Panc1 (cell line): ENCODE data around the gene SEL1L3. TPM values are rescaled to one million over a fixed set of nuclear protein-coding genes. Genes with fewer than 3 reads are reported as not detected.

Experiments used
- ATAC-seq: fragments of 200-7000 bp; cut with Tn5 transposase; 2 replicates; pipeline ENCODE4 v1.9.1; 2020; ENCODE audit warnings: mild to moderate bottlenecking, moderate library complexity
- BruUV-seq: library from RNA; stranded (reverse); fragments of 400-500 nt; replicated peaks from 2 replicates; lab custom pipeline; 2021; lab: Mats Ljungman, UMichigan
- CTCF ChIA-PET: fragments of 300-600 bp; sonication (Branson Sonifier 250); formaldehyde crosslinking; loops from one replicate; lab custom pipeline; 2022; ENCODE audit warnings: antibody characterized with exemption; lab: Charles Lee
- POLR2A ChIA-PET: fragments of 300-600 bp; sonication (Branson Sonifier 250); formaldehyde crosslinking; loops from one replicate; lab custom pipeline; 2022; ENCODE audit warnings: antibody characterized with exemption; lab: Charles Lee
- DNase-seq: peaks from one replicate; pipeline ENCODE4 v3.0.0-alpha.2; 2010; ENCODE audit warnings: low read depth, low spot score
- H3K27ac ChIP-seq: 2 replicates; pipeline ENCODE4 v1.5.1; 2011; ENCODE audit warnings: mild to moderate bottlenecking, low read length, inconsistent platforms
- H3K27me3 ChIP-seq: fragments of 200-500 bp; sonication (Bioruptor generic); 2 replicates; pipeline ENCODE4 v1.6.0; 2014; ENCODE audit warnings: low read length, inconsistent platforms; ENCODE audit not compliant: control insufficient read depth, insufficient read depth
- H3K36me3 ChIP-seq: fragments of 200-500 bp; sonication (Bioruptor generic); 2 replicates; pipeline ENCODE4 v1.5.1; 2014; ENCODE audit warnings: inconsistent platforms, mild to moderate bottlenecking, low read length, moderate library complexity; ENCODE audit not compliant: control insufficient read depth, insufficient read depth
- H3K4me1 ChIP-seq: 2 replicates; pipeline ENCODE4 v1.5.1; 2011; ENCODE audit warnings: inconsistent platforms, mild to moderate bottlenecking, low read length, moderate library complexity; ENCODE audit not compliant: control insufficient read depth, insufficient read depth
- H3K4me3 ChIP-seq, 2 experiments: 2 replicates each; pipeline ENCODE4 v1.5.1; 2011 to 2012; ENCODE audit warnings: low read depth in 2 of 2, low read length in 2 of 2, mild to moderate bottlenecking in 2 of 2, inconsistent platforms in 1 of 2, moderate library complexity in 1 of 2
- H3K9me3 ChIP-seq: fragments of 200-500 bp; sonication (Bioruptor generic); 2 replicates; pipeline ENCODE4 v1.5.1; 2014; ENCODE audit warnings: low read depth, mild to moderate bottlenecking, inconsistent platforms, low read length, moderate library complexity; ENCODE audit not compliant: control insufficient read depth, insufficient read depth
- POLR2AphosphoS5 ChIP-seq: IDR thresholded peaks from 2 replicates; pipeline ENCODE4 v1.6.1; 2012; ENCODE audit warnings: mild to moderate bottlenecking, low read depth, low read length, moderate library complexity
- REST ChIP-seq, 2 experiments: IDR thresholded peaks; 2 replicates each; pipeline ENCODE4 v1.6.1; 2011 to 2012; ENCODE audit warnings: low read depth in 2 of 2, control low read depth in 1 of 2, low read length in 1 of 2, mild to moderate bottlenecking in 1 of 2, moderate library complexity in 1 of 2; ENCODE audit not compliant: insufficient read depth in 1 of 2
- SIN3A ChIP-seq: IDR thresholded peaks from 2 replicates; pipeline ENCODE4 v1.6.1; 2012; ENCODE audit warnings: low read depth, mild to moderate bottlenecking, low read length, moderate library complexity, borderline replicate concordance; ENCODE audit not compliant: insufficient read depth
- TCF7L2 ChIP-seq: IDR thresholded peaks from 2 replicates; pipeline ENCODE4 v1.6.1; 2011; ENCODE audit warnings: mild to moderate bottlenecking, low read depth, low read length, inconsistent platforms
- in situ Hi-C: cut with HindIII; loops from 2 replicates; pipeline ENCODE4 v1.10.0; 2016; ENCODE audit warnings: low sequenced_read_pairs, low pct_unique_long_range_greater_than_20kb
- intact Hi-C: fragments of 100-400 bp; cut with micrococcal nuclease; formaldehyde crosslinking; loops from one replicate; pipeline ENCODE4 v1.10.0; 2022; ENCODE audit not compliant: unreplicated experiment
- total RNA-seq: library from RNA; stranded (reverse); gene quantifications from one replicate; pipeline ENCODE4 v1.2.1, GENCODE V29; 2021; ENCODE audit not compliant: unreplicated experiment
- TF ChIP-seq, protein P1 (sequence below): fragments of 450-650 bp; IDR thresholded peaks from 2 replicates; pipeline ENCODE4 v1.5.1; 2017; ENCODE audit warnings: mild to moderate bottlenecking

The SEL1L3 gene
- total RNA-seq, 1 experiment from 2014 or later = 1.1 TPM

GRCh38 chr4:25783943-25784342 is 78.8 kb downstream of the SEL1L3 start:
- TF ChIP-seq SIN3A = no peak
- TF ChIP-seq, protein P1, sequence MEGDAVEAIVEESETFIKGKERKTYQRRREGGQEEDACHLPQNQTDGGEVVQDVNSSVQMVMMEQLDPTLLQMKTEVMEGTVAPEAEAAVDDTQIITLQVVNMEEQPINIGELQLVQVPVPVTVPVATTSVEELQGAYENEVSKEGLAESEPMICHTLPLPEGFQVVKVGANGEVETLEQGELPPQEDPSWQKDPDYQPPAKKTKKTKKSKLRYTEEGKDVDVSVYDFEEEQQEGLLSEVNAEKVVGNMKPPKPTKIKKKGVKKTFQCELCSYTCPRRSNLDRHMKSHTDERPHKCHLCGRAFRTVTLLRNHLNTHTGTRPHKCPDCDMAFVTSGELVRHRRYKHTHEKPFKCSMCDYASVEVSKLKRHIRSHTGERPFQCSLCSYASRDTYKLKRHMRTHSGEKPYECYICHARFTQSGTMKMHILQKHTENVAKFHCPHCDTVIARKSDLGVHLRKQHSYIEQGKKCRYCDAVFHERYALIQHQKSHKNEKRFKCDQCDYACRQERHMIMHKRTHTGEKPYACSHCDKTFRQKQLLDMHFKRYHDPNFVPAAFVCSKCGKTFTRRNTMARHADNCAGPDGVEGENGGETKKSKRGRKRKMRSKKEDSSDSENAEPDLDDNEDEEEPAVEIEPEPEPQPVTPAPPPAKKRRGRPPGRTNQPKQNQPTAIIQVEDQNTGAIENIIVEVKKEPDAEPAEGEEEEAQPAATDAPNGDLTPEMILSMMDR = no peak
- DNase-seq = no peak
- no peak overlapping the region for H3K27ac ChIP-seq
- no peaks in the 10 kb centered on the region for H3K4me1 ChIP-seq
- in situ Hi-C loops (no loop called here), intact Hi-C loops (no loop called here)
- no peak for ATAC-seq
- no peaks in the 10 kb centered on the region for H3K9me3 ChIP-seq
- peaks cover 2% of the 10 kb centered on the region; the same call in 1 of the 2 replicates for H3K27me3 ChIP-seq
- H3K36me3 ChIP-seq = no peaks in the 10 kb centered on the region
- H3K4me3 ChIP-seq = no peak overlapping the region
- ChIA-PET CTCF (no interaction called here), POLR2A (no interaction called here)
- no TSS peak for BruUV-seq

GRCh38 chr4:25783126-25783525 is 79.7 kb downstream of the SEL1L3 start:
- Histone ChIP-seq H3K4me3 (no peak overlapping the region), H3K27ac (no peak overlapping the region), H3K9me3 (no peaks in the 10 kb centered on the region), H3K36me3 (no peaks in the 10 kb centered on the region), H3K27me3 (peaks cover 2% of the 10 kb centered on the region; the same call in 1 of the 2 replicates), H3K4me1 (no peaks in the 10 kb centered on the region)
- ATAC-seq = no peak
- intact Hi-C loops (no loop called here), in situ Hi-C loops (no loop called here)
- ChIA-PET POLR2A (no interaction called here), CTCF (no interaction called here)
- DNase-seq = no peak
- TF ChIP-seq REST (IDR thresholded peaks at IDR 0.05; ENCODE audit: insufficient read depth in 1 of 2, low read depth in 2 of 2, low read length in 1 of 2) (no peak), TCF7L2 (no peak), POLR2AphosphoS5 (no peak), SIN3A (no peak)
- TF ChIP-seq, protein P1 = no peak
- BruUV-seq = no TSS peak
